OCI-M2 (cell line): ENCODE data around the gene PNLIPRP1.

ENCODE experiments used
- DNase-seq: peaks from one replicate; lab custom pipeline; 2025; ENCODE audit not compliant: unreplicated experiment; lab: John Stamatoyannopoulos, UW

PNLIPRP1 gene

DNA sequence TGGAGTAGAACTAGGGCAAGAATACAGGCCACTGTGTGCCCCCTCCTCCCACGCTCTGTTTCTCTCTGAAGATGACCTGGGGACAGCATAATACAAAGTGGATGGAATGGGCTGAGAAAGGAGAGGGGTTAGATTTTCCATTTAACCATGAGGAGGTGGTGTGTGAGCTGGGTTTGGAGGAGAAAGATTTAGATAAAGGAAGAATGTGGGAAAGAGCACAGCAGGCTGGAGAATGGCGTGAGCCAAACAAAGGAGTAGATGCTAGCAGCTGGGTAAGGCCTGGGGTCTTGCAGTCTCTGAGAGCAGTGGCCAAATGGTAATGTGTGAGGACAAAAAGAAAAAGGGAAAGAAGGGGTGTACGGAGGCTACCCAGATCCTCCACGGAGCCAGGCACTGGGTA, 38.6 kb downstream of the PNLIPRP1 start:
- no peak for DNase-seq

DNA sequence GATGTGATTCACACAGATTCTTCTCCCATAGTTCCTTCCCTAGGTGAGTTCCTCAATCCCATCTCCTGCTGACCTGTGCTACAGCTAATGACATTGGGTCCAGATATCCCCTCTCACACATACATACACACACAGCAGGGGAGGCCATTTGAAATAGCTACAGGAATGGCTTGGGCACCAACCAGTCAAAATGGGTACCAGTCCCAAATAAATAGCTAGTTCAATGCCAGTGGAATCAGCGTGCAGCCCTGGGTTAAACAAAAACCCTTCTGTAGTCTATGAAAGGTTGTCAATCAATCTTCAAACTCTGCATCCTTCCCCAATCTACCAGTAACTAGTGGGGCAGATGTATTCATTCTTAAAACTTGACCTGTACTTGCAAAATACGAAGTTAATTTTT, 39.3 kb downstream of the PNLIPRP1 start:
- DNase-seq, result no peak

DNA sequence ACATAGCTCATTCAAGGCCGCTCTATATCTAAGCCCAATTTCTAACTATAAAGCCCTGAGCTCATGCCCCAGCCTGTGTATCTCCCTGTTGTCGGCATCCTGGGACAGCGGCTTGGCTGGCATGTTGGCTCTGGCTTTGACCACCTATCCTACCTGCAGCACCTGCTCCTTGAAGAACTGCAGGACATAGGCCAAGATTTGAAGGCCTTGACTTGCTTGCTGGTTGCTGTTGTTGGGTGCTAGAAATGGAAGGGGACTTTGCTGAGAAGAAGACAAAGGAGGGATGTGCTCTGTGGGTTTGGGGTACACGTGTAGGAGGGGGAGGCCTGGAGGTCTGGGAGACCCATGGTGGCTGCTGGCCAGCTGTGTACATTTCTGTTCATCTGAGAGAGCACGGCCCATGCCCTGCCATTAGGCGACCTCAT, 41.1 kb downstream of the PNLIPRP1 start:
- DNase-seq, result no peak

DNA sequence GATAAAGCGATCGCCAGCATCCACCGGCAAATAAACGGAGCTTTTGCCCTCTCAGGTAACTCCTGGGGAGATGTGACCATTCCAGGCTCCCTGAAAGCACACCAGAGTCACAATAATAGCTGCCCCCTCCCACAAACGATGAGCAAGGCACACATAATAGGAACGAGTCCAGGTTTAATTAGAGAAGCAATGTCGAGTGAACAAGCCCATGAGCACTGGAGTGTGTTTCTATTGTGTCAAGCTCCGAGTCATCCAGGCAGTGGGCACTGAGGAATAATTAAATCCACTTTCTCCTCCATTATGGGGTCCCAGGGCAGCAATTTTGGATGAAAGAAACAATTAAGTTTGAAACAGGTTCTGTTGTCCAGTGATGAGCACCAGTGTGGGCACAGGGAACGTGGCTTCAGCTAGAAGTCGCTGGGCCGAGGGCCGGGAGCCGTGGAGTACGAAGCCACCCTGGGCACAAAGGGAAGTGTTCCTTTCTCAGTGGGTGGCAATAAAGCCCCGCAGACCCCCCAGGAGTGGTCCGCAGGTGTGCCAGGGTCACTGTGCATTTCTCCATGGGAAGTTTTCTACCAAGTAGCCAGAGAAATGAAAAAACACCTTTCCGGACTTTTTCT, 41.9 kb downstream of the PNLIPRP1 start:
- no peak for DNase-seq

DNA sequence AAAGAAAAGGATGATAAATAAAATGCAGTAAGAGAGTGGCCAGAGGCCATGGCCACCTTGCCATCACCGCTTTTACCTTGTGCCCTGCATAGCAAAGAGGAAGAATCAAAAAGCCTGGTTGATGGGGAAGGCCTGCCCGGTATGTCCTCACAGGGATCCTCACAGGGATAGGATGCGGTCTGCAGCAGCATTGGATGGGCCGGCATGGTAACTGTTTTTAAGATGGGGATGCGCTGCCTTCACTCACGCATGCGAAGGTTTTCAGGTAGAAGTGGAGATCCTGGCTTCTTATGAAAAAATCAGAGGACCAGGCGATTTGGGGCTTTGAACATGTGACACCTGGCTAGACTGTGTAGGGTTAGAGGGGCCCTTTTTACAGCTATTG, 42.4 kb downstream of the PNLIPRP1 start:
- DNase-seq, result no peak

DNA sequence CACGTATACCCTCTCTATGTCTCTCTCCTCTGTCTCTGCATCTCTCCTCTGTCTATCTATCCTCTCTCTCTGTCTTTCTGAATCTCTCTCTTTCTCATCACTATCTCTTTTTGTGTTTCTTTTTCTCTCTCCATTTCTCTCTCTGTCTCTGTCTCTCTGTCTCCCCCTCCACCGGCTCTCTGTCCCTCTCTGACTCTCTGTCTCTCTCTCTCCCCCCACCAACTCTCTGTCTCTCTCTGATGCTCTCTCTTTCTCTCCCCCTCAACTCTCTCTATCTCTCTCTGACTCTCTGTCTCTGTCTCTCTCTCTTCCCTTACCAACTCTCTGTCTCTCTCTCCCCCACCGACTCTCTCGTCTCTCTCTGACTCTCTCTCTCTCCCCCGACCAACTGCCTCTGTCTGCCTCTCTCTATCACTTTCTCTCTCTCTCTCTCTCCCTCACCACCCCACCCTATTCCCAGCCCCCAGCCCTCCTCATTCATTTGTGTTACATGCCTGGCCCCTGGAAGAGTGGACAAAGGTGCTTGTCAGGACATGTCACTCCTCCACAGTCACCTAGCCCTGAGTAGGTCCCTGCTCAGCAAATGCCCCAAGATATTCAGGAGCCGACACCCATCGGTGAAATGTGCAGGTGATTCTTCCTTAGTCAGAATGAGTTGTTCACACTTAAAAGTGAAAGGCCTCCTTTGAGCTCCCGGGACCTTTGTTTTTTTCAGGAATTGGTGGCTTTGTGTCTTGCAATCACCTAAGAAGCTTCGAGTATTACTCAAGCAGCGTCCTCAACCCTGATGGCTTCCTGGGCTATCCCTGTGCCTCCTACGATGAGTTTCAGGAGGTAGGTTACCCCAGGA, 43.6 kb downstream of the PNLIPRP1 start:
- DNase-seq, result no peak

DNA sequence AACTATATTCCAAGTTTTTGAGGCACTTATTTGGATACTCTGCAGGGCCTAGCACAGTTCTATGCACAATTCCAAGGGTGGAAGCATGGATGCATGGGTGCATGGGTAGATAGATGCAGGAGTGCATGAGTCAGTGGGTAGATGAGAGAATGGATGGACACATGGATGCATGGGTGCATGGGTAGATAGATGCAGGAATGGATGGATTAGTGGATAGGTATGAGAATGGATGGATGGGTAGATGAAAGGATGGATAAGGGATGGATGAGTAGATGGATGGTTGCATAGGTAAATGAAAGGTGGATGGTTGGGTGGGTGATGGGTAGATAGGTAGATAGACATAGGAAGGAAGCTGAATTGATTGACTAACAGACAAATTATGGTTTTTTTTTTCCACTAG, 45.6 kb downstream of the PNLIPRP1 start:
- no peak for DNase-seq

DNA sequence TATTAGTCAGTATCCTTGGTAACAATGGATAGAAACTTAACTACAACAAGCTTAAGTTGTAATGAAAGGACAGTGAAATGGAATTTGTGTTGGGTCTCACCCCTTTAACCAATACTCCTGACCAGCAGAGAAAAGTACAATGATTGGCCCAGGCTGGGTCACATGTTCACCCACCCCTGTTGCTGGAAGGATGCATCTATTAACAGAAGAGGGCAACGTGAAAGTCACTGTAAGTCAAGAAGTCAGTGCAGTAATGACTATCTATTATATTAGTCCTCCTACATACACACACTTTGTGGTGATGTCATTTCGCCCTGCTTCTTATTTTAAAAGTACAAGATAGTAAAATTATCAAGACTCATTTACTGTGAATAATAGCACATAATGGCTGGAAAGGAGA, 46.2 kb downstream of the PNLIPRP1 start:
- no peak for DNase-seq

DNA sequence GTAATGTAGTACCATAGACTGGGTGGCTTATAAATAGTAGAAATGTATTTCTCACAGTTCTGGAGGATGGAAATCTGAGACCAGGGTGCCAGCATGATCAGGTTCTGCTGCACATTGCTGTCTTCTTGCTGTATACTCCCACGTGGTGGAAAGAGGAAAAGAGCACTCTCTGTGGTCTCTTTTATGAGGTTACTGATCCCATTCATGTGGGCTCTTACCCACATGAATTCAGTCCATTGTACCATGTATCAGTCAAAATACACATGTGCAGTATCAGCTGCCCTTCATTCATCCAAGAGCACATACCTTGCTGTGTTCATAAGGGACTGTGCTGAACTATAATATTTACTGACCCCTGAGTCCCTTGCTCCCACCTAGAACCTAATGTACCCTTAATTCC, 47.1 kb downstream of the PNLIPRP1 start:
- no peak for DNase-seq

DNA sequence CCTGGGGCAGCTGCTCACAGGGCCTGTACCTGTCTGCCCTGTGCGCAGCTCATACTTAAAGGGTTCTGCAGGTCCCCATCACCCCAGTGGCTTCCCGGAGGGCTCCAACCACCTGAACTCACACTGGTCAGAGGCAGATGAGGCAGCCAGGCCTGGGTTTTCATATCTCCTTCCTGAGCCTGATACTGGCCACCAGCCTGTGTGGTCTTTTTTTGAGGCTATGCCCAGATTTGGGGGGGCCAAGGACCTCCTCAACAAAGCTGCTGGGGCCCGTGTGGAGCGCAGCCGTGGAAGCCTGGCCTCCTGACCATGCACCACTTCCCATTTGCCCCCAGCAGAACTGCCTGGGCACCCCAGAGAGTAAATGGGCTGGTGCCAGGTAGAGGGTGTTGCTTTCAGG, 55.7 kb downstream of the PNLIPRP1 start:
- DNase-seq, result no peak

DNA sequence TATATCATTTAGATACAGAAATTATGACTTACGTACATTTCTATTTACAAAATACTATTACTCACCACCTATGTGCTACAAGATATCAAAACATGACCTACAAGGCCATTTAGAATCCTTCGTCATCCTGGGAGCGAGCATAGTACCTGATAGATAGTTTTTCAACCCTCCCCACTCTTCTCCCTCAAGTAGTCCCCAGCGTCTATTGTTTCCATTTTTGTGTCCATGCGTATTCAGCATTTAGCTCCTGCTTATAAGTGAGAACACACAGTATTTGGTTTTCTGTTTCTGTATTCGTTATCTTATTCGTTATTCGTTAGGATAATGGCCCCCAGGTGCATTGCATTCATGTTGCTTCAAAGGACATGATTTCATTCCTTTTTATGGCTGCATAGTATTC, 58.1 kb downstream of the PNLIPRP1 start:
- no peak for DNase-seq

DNA sequence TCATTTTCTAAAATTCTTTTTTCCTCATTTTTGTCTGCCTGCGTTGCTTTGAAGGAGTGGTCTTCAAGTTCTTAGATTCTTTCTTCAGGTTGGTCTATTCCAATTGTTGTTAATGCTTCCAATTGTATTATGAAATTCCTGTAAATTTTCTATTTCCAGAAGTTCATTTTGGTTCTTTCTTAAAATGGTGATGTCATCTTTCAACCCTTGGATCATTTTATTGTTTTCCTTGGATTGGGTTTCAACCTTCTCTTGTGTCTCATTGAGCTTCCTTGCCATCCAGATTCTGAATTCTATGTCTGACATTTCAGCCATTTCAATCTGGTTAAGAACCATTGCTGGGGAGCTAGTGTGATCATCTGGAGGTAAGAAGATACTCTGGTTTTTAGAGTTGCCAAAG, 63.1 kb downstream of the PNLIPRP1 start:
- no peak for DNase-seq

DNA sequence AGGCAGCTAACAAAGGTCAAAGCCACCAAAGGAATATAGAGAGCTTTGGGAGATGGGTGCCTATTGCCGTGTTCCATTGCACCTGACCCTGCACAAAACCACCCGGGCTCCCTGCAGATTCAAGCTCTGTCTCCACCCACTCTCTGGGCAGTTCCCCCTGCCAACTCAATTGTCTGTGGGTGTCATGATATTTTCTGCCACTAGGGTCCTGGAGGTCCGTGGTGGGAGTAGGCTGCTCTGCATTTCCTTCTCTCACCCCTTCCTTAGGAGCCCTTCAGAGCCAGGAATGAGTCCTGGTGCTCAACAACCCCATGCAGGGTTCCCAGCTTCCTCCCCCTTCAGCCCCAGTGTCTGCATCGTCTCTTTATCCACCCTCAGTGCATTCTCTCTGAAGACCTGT, 64.1 kb downstream of the PNLIPRP1 start:
- no peak for DNase-seq

DNA sequence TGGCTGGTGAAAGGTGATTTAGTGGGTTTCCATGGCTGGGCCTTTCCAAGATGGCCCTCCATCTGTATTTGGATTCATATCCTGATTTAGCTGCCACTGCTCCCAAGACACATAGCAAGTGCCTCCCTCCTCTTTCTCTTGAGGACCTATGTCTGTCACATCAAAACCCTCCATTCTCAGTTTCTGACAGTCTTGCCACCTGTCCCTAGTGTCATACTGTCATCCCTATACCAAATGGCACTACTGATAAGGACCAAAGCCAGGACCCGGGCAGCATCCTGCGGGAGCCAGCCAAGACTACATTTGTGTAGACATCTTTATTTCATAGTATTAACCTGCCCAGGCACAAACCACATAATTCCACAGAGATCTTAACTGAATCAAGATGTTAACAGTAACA, 64.8 kb downstream of the PNLIPRP1 start:
- DNase-seq, result no peak

DNA sequence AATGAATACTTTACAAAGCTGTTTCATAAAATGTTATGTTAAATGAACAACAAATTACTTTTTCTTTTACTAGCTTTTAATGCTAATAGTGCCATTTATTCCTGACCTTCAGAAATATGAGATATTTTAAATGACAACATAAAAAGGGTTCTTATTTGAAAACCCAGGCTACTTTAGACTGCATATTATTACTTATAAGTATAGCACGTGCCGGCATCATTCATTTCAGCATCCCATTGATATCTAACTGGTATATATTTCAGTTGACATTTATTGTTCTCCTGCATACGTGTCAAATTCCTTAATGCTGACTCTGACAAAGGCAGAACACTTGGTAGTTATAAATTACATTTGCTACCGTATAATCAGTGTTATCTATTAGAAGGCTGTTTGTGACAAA, 65.3 kb downstream of the PNLIPRP1 start:
- DNase-seq, result no peak

DNA sequence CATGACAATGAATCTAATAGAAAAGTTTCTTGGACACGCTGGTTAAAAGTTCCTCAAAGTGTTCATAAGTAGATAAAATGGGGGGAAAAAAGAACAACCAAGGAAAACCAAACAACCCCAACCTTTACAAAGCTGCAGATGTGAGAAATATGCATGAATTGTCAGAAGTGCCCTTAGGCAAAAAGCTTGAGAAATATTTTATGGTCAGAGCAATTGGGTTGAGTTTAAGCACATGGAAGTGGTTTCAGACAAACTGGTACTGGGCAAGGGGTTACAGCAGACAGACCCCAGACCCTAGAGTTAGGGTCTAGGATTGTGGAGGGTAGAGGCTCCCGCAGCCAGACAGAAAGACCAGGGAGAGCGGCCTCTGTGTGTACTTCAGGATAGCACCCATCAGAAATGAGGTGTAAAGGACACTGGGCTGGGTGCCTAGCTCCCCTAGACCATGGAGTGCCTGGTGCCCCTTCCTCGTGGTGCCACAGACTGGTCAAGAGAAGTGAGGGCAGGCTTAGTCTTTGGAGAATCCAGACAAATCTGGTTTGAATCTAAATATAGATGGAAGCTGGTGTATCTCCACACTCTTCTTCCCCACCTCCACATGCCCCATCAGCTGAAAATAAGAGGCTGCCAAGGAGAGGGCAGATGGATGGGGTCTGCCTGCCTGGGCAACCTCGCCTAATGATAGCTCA, 67.2 kb downstream of the PNLIPRP1 start:
- no peak for DNase-seq
